ENCODE measurements around the gene CEACAM18.
A peak's percentile ranks its signal among the peaks of the same experiment; 100 is the strongest.
"Not testable (repeated sequence)": the region's sequence is repeated elsewhere in the genome, so short reads cannot be mapped to it uniquely, and the experiment has no call there.

CEACAM18 gene

DNA sequence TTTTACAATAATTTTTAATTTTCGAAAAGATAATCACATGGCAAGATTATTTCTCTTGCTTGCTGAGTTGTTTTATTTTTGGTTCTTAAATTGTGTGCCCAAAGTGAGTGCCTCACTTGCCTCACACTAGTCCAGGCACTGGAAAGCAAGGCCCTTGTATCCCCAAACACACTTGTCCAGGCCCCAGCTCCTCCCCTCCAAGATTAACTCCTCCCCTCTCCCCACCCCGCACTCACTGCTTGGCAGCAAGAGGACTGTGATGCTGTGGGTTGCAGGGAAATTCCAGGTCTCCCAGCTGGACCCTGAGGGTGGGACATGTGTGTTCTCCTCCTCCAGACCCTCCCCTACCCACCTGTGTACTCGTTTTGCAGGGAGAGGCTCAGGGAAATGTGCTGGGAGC lies 19.3 kb downstream of the CEACAM18 start:
- H3K27me3 ChIP-seq (ENCODE audit: insufficient read depth, low read length, poor library complexity), result no peaks in the 10 kb centered on the region
- H3K4me2 ChIP-seq (ENCODE audit: insufficient read depth, low read length), result no peak overlapping the region
- DNase-seq, result no peak
- H2AFZ ChIP-seq (ENCODE audit: low read depth, low read length), result no peak overlapping the region
- no peak overlapping the region for H3K4me3 ChIP-seq (ENCODE audit: low read depth in 1 of 2, low read length in 2 of 2)
- no peak overlapping the region for H3K27ac ChIP-seq (ENCODE audit: low read length)
- H3K9me3 ChIP-seq (ENCODE audit: insufficient read depth, low read length, severe bottlenecking), result no peaks in the 10 kb centered on the region
- ATAC-seq (ENCODE audit: insufficient read depth, low read depth), result no peak
- no peaks in the 10 kb centered on the region for H3K4me1 ChIP-seq (ENCODE audit: insufficient read depth, low read length)
- no peak for TF ChIP-seq EZH2 (IDR thresholded peaks at IDR 0.05; ENCODE audit: borderline replicate concordance, low read depth, low read length, severe bottlenecking)
- TF ChIP-seq CTCF (IDR thresholded peaks at IDR 0.05; ENCODE audit: borderline replicate concordance, extremely low read depth, low read length, poor library complexity, severe bottlenecking), result no peak
- H3K9ac ChIP-seq (ENCODE audit: low read depth, low read length), result no peak overlapping the region
- no peaks in the 10 kb centered on the region for H3K79me2 ChIP-seq (ENCODE audit: insufficient read depth, low read length)
- no peaks in the 10 kb centered on the region for H3K36me3 ChIP-seq (ENCODE audit: insufficient read depth, low read length)
- H4K20me1 ChIP-seq (ENCODE audit: insufficient read depth, low read length), result no peaks in the 10 kb centered on the region

DNA sequence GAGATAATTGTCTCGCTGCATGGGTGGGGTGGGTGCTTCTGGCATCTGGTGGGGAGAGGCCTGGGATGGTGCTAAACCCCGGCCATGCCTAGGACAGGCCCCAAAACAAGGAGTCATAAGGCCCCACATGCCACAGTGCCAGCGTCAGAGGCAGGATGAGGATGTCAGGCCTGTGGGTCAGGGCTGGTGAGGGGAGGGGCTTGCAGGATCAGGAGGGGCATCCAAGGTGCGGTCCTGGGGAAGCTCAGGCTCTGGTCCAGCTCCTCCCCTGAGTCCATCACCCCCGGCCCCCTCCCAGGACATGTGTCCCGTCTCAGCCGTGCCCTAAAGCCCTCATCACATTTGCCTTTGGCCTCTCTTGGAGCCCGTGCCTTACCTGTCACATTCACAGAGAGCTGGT lies 22.6 kb downstream of the CEACAM18 start:
- H3K9ac ChIP-seq (ENCODE audit: low read depth, low read length); H2AFZ ChIP-seq (ENCODE audit: low read depth, low read length); DNase-seq; H3K4me1 ChIP-seq (ENCODE audit: insufficient read depth, low read length); H3K9me3 ChIP-seq (ENCODE audit: insufficient read depth, low read length, severe bottlenecking); H3K27me3 ChIP-seq (ENCODE audit: insufficient read depth, low read length, poor library complexity); H4K20me1 ChIP-seq (ENCODE audit: insufficient read depth, low read length); H3K79me2 ChIP-seq (ENCODE audit: insufficient read depth, low read length); ATAC-seq (ENCODE audit: insufficient read depth, low read depth); H3K4me3 ChIP-seq (ENCODE audit: low read depth in 1 of 2, low read length in 2 of 2); H3K27ac ChIP-seq (ENCODE audit: low read length); H3K4me2 ChIP-seq (ENCODE audit: insufficient read depth, low read length); H3K36me3 ChIP-seq (ENCODE audit: insufficient read depth, low read length): not testable (repeated sequence)

DNA sequence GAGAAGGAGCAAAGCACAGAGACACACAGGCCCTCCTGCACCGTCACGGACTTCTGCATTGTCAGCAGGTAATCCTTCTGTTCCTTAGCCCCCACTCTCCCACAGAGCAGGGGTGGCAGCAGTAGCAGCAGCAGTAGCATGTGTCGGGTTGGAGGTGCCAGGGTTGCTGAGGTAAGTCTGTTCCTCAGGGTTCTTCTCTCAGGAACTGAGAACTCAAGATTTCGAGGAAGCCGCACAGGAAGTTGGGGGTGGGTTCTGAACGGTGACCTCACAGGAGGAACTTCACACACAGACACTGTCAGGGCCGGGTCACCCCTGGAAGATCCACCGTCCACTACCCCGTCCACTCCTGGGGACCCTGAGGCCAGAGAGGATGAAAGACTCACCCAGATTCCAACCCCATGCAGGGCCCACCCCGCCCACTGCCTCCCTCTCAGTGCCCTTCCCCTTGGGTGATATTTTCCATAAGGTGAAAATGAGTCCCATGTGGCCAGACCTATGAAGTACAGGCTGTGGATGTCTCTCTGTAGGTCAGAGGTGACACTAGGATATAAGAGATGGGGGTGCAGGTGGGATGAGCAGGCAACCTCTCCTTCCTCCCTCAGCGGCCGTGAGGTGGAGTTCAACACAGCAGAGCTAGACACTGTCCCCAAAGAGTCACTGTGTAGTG lies 23.4 kb downstream of the CEACAM18 start, which contains the start of gene SIGLEC12:
TSS of gene SIGLEC12 (minus strand) at position 207 of the 670 bp plus-strand sequence. CDS start at position 140, 67 bp downstream.
- H3K4me1 ChIP-seq (ENCODE audit: insufficient read depth, low read length), result no peaks in the 10 kb centered on the region
- H3K27ac ChIP-seq (ENCODE audit: low read length), result no peak within 1 kb of the TSS
- H3K36me3 ChIP-seq (ENCODE audit: insufficient read depth, low read length), result no peaks in the 10 kb centered on the region
- no peaks in the 10 kb centered on the region for H3K9me3 ChIP-seq (ENCODE audit: insufficient read depth, low read length, severe bottlenecking)
- no peak within 1 kb of the TSS for H3K9ac ChIP-seq (ENCODE audit: low read depth, low read length)
- H3K4me3 ChIP-seq (ENCODE audit: low read depth in 1 of 2, low read length in 2 of 2), result no peak within 1 kb of the TSS
- H3K4me2 ChIP-seq (ENCODE audit: insufficient read depth, low read length), result no peak within 1 kb of the TSS
- TF ChIP-seq CTCF (IDR thresholded peaks at IDR 0.05; ENCODE audit: borderline replicate concordance, extremely low read depth, low read length, poor library complexity, severe bottlenecking) (no peak), EZH2 (IDR thresholded peaks at IDR 0.05; ENCODE audit: borderline replicate concordance, low read depth, low read length, severe bottlenecking) (no peak)
- peak; percentile 6 for DNase-seq
- no peak within 1 kb of the TSS for H2AFZ ChIP-seq (ENCODE audit: low read depth, low read length)
- H3K79me2 ChIP-seq (ENCODE audit: insufficient read depth, low read length), result no peaks in the 10 kb centered on the region
- H4K20me1 ChIP-seq (ENCODE audit: insufficient read depth, low read length), result no peaks in the 10 kb centered on the region
- no peaks in the 10 kb centered on the region for H3K27me3 ChIP-seq (ENCODE audit: insufficient read depth, low read length, poor library complexity)
- no peak for ATAC-seq (ENCODE audit: insufficient read depth, low read depth)

DNA sequence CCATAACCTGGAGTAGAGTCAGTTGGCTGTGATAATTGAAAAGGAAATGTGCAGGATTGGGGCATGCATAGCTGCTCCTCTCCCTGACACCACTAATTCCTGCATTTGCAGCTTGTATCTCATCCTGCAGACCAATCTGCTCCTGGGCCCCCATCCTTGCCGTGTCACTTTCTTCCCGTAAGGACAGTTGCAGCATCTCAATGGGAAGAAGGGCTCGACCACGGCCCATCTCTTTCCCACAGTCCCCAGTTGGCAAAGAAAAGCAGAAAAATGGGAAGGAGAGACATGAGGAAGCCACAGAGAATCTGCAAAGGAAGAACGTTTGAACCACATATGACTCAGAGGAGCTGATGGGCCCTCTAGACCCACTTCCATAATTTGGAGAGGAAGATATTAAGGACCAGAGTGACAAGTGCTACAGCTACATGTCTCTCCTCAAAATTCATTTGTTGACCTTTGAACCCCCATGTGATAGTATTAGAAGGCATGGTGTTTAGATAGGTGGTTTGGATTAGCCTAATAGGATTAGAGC lies 25.0 kb downstream of the CEACAM18 start:
- Histone ChIP-seq H3K4me1 (ENCODE audit: insufficient read depth, low read length) (no peaks in the 10 kb centered on the region), H3K27me3 (ENCODE audit: insufficient read depth, low read length, poor library complexity) (no peaks in the 10 kb centered on the region), H3K4me2 (ENCODE audit: insufficient read depth, low read length) (no peak overlapping the region), H4K20me1 (ENCODE audit: insufficient read depth, low read length) (no peaks in the 10 kb centered on the region), H3K4me3 (ENCODE audit: low read depth in 1 of 2, low read length in 2 of 2) (no peak overlapping the region), H3K27ac (ENCODE audit: low read length) (no peak overlapping the region), H3K9me3 (ENCODE audit: insufficient read depth, low read length, severe bottlenecking) (no peaks in the 10 kb centered on the region), H3K36me3 (ENCODE audit: insufficient read depth, low read length) (no peaks in the 10 kb centered on the region), H3K9ac (ENCODE audit: low read depth, low read length) (no peak overlapping the region), H3K79me2 (ENCODE audit: insufficient read depth, low read length) (no peaks in the 10 kb centered on the region), H2AFZ (ENCODE audit: low read depth, low read length) (no peak overlapping the region)
- no peak for ATAC-seq (ENCODE audit: insufficient read depth, low read depth)
- TF ChIP-seq EZH2 (IDR thresholded peaks at IDR 0.05; ENCODE audit: borderline replicate concordance, low read depth, low read length, severe bottlenecking) (no peak), CTCF (IDR thresholded peaks at IDR 0.05; ENCODE audit: borderline replicate concordance, extremely low read depth, low read length, poor library complexity, severe bottlenecking) (no peak)
- no peak for DNase-seq

All from DND-41 (cell line).